ENCODE measurements around the gene ZNF691.

DNA sequence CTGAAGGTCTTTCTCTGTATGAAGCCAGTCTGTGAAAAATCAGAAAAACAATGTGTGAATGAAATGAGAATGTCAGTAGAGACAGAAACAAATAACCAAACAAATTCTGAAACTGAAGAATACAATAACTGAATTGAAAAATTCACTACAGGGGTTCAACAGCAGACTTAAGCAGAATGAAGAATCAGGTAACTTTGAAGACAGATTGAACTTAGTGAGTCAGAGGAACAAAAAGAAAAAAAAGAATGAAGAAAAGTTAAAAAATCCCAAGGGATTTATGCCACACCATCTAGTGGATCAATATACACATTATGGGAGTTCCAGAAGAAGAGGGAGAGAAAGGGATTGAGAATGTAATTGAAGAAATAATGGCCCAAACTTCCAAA lies 14.6 kb downstream of the ZNF691 start:
- no peak for TF ChIP-seq SUZ12 (IDR thresholded peaks at IDR 0.05; ENCODE audit: extremely low read depth, insufficient read depth, insufficient read length)
- TF ChIP-seq ZNF274 (IDR thresholded peaks at IDR 0.05; ENCODE audit: low read depth, low read length), result no peak

All from NT2/D1 (cell line).